Left lung (tissue), 10 donors: ENCODE measurements around the gene MCF2L2. TPM values are rescaled to one million over a fixed set of nuclear protein-coding genes. Genes with fewer than 3 reads are reported as not detected.

Experiments
- ATAC-seq: fragments of 200-7000 bp; cut with Tn5 transposase; one replicate; pipeline ENCODE4 v1.9.1; 2020; ENCODE audit warnings: moderate library complexity
- DNase-seq, 4 donors: peaks; one replicate each; pipeline ENCODE4 v3.0.0-alpha.2; 2013 to 2020
- H3K27ac ChIP-seq, 2 donors: fragments of 200-600 bp; sonication (generic) in 1 of 2; one replicate each; pipeline versions ENCODE4 v1.5.0 to v1.8.0; 2020 to 2021
- H3K27me3 ChIP-seq, 2 donors: fragments of 200-600 bp; sonication (generic) in 1 of 2; one replicate each; pipeline versions ENCODE4 v1.5.0 to v1.8.0; 2020 to 2021
- H3K36me3 ChIP-seq, 2 donors: fragments of 200-600 bp; sonication (generic) in 1 of 2; one replicate each; pipeline versions ENCODE4 v1.5.0 to v1.8.0; 2020 to 2021
- H3K4me1 ChIP-seq, 2 donors: fragments of 200-600 bp; one replicate each; pipeline ENCODE4 v1.8.0; 2021
- H3K4me3 ChIP-seq, 2 donors: fragments of 200-600 bp; sonication (generic) in 1 of 2; one replicate each; pipeline versions ENCODE4 v1.5.0 to v1.8.0; 2020 to 2021; ENCODE audit warnings: mild to moderate bottlenecking in 1 of 2
- H3K9me3 ChIP-seq, 2 donors: fragments of 200-600 bp; sonication (generic) in 1 of 2; one replicate each; pipeline versions ENCODE4 v1.5.0 to v1.8.0; 2020 to 2021
- intact Hi-C, 2 donors: fragments of 100-400 bp; cut with DNase I; formaldehyde crosslinking; loops; one replicate each; pipeline versions ENCODE4 v1.11.2 to v1.14.2; 2022
- polyA plus RNA-seq, 6 donors: library from polyadenylated mRNA; unstranded; fragments of 120-200 nt; gene quantifications; one replicate each; pipeline ENCODE4 v1.2.1, GENCODE V29; 2013; ENCODE audit not compliant: insufficient read length in 6 of 6
- total RNA-seq, 2 donors: library from RNA; stranded (reverse); fragmentation: NEBNext Ultra II Directional; extraction: Animal tissue kit (Norgen Biotek cat#: 25700); gene quantifications; one replicate each; pipeline ENCODE4 v1.2.1, GENCODE V29; 2021
- TF ChIP-seq, protein P1 (sequence below), 2 donors: fragments of 200-600 bp; sonication (generic) in 1 of 2; IDR thresholded peaks; one replicate each; pipeline versions ENCODE4 v1.5.0 to v1.8.0; 2021; ENCODE audit warnings: antibody characterized with exemption in 2 of 2
- donor health status: DM: no; HTN: yes; CAD: no.
- donor health status: DM: no; HTN: no; CAD: no.

The MCF2L2 gene
- total and polyA plus RNA-seq, 8 donors = 0.41 to 3.5 (median 2.2) TPM

- peak overlapping the region in 1 of 2 donors; percentile 39 for H3K27ac ChIP-seq
- H3K36me3 ChIP-seq = peaks cover 0 to 16% of the 10 kb centered on the region in 2 donors
- H3K27me3 ChIP-seq = no peaks in the 10 kb centered on the region
- intact Hi-C loops = no loop called here
- peaks cover 9 to 49% of the 10 kb centered on the region in 2 donors for H3K4me1 ChIP-seq
- TF ChIP-seq, protein P1, sequence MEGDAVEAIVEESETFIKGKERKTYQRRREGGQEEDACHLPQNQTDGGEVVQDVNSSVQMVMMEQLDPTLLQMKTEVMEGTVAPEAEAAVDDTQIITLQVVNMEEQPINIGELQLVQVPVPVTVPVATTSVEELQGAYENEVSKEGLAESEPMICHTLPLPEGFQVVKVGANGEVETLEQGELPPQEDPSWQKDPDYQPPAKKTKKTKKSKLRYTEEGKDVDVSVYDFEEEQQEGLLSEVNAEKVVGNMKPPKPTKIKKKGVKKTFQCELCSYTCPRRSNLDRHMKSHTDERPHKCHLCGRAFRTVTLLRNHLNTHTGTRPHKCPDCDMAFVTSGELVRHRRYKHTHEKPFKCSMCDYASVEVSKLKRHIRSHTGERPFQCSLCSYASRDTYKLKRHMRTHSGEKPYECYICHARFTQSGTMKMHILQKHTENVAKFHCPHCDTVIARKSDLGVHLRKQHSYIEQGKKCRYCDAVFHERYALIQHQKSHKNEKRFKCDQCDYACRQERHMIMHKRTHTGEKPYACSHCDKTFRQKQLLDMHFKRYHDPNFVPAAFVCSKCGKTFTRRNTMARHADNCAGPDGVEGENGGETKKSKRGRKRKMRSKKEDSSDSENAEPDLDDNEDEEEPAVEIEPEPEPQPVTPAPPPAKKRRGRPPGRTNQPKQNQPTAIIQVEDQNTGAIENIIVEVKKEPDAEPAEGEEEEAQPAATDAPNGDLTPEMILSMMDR (IDR thresholded peaks at IDR 0.05) = no peak
- DNase-seq (no peak), ATAC-seq (no peak)
- no peaks in the 10 kb centered on the region for H3K9me3 ChIP-seq
- no peak overlapping the region for H3K4me3 ChIP-seq
Observed at GRCh38 chr3:183272791-183273190, 155.6 kb downstream of the MCF2L2 start.

GRCh38 chr3:183272142-183272541 is 156.3 kb downstream of the MCF2L2 start:
- Histone ChIP-seq H3K9me3 (no peaks in the 10 kb centered on the region), H3K36me3 (peaks cover 0 to 16% of the 10 kb centered on the region in 2 donors), H3K27ac (peak overlapping the region in 1 of 2 donors; percentile 39), H3K4me3 (no peak overlapping the region), H3K4me1 (peaks cover 9 to 54% of the 10 kb centered on the region in 2 donors), H3K27me3 (no peaks in the 10 kb centered on the region)
- intact Hi-C loops = no loop called here
- ATAC-seq = no peak
- TF ChIP-seq, protein P1 (IDR thresholded peaks at IDR 0.05) = no peak
- no peak for DNase-seq

GRCh38 chr3:183270344-183270743 is 158.1 kb downstream of the MCF2L2 start:
- H3K36me3 ChIP-seq = peaks cover 0 to 16% of the 10 kb centered on the region in 2 donors
- H3K4me1 ChIP-seq = peaks cover 9 to 64% of the 10 kb centered on the region in 2 donors
- TF ChIP-seq, protein P1 (IDR thresholded peaks at IDR 0.05) = no peak
- DNase-seq = no peak
- no peak for ATAC-seq
- no peaks in the 10 kb centered on the region for H3K27me3 ChIP-seq
- no peaks in the 10 kb centered on the region for H3K9me3 ChIP-seq
- intact Hi-C loops = no loop called here
- H3K4me3 ChIP-seq = no peak overlapping the region
- no peak overlapping the region for H3K27ac ChIP-seq

GRCh38 chr3:183269345-183269744 is 159.1 kb downstream of the MCF2L2 start:
- ATAC-seq = no peak
- Histone ChIP-seq H3K9me3 (no peaks in the 10 kb centered on the region), H3K36me3 (peaks cover 0 to 16% of the 10 kb centered on the region in 2 donors), H3K4me1 (peaks cover 10 to 64% of the 10 kb centered on the region in 2 donors), H3K27me3 (no peaks in the 10 kb centered on the region), H3K4me3 (no peak overlapping the region), H3K27ac (no peak overlapping the region)
- DNase-seq = no peak
- intact Hi-C loops = no loop called here
- TF ChIP-seq, protein P1 (IDR thresholded peaks at IDR 0.05) = no peak

- Histone ChIP-seq H3K9me3 (no peaks in the 10 kb centered on the region), H3K27ac (no peak overlapping the region), H3K4me3 (no peak overlapping the region), H3K36me3 (peaks cover 0 to 16% of the 10 kb centered on the region in 2 donors), H3K27me3 (no peaks in the 10 kb centered on the region), H3K4me1 (peaks cover 10 to 64% of the 10 kb centered on the region in 2 donors)
- ATAC-seq = no peak
- intact Hi-C loops = no loop called here
- TF ChIP-seq, protein P1 (IDR thresholded peaks at IDR 0.05) = no peak
- no peak for DNase-seq
Observed at GRCh38 chr3:183268366-183268765, 160.1 kb downstream of the MCF2L2 start.
